ENCODE data around the gene EXOC2.

The EXOC2 gene

GRCh38 chr6:516213-516612 is 176.7 kb downstream of the EXOC2 start:
- TF ChIP-seq LEF1 (IDR thresholded peaks at IDR 0.05; ENCODE audit: borderline replicate concordance) (no peak), FOXA1 (IDR thresholded peaks at IDR 0.05) (no peak), FOXM1 (IDR thresholded peaks at IDR 0.05; ENCODE audit: borderline replicate concordance) (no peak), NFRKB (IDR thresholded peaks at IDR 0.05) (no peak)
- ChIA-PET CTCF (no interaction called here), POLR2A (no interaction called here)
- DNase-seq (ENCODE audit: extremely low spot score), result no peak

GRCh38 chr6:515267-515666 is 177.7 kb downstream of the EXOC2 start:
- POLR2A ChIA-PET, result no interaction called here
- no peak for TF ChIP-seq FOXK2 (IDR thresholded peaks at IDR 0.05)
- TF ChIP-seq HDGF (IDR thresholded peaks at IDR 0.05; ENCODE audit: borderline replicate concordance), result no peak
- no peak for TF ChIP-seq TARDBP (IDR thresholded peaks at IDR 0.05)
- no peak for TF ChIP-seq BHLHE40 (IDR thresholded peaks at IDR 0.05; ENCODE audit: borderline replicate concordance)
- no peak for TF ChIP-seq ARNT (IDR thresholded peaks at IDR 0.05)
- TF ChIP-seq NFRKB (IDR thresholded peaks at IDR 0.05), result no peak
- no peak for TF ChIP-seq ELF4 (IDR thresholded peaks at IDR 0.05)
- no peak for TF ChIP-seq L3MBTL2 (conservative IDR thresholded peaks at IDR 0.05)
- no peak for TF ChIP-seq LEF1 (IDR thresholded peaks at IDR 0.05; ENCODE audit: borderline replicate concordance)
- no peak for TF ChIP-seq CTBP1 (IDR thresholded peaks at IDR 0.05; ENCODE audit: borderline replicate concordance)
- no peak for TF ChIP-seq ZNF384 (IDR thresholded peaks at IDR 0.05)
- no peak for TF ChIP-seq FOXA1 (IDR thresholded peaks at IDR 0.05)
- TF ChIP-seq SUZ12 (IDR thresholded peaks at IDR 0.05), result no peak
- TF ChIP-seq FOXM1 (IDR thresholded peaks at IDR 0.05; ENCODE audit: borderline replicate concordance), result no peak
- TF ChIP-seq PKNOX1 (IDR thresholded peaks at IDR 0.05), result no peak
- TF ChIP-seq SP1 (IDR thresholded peaks at IDR 0.05), result no peak
- CTCF ChIA-PET, result no interaction called here
- no peak for DNase-seq (ENCODE audit: extremely low spot score)

- ChIA-PET POLR2A (no interaction called here), CTCF (interaction anchor here (0.6 kb wide), 1 partner anchor 109 kb away, joined by 3 read pairs; no protein-coding TSS in a partner anchor)
- no peak for DNase-seq (ENCODE audit: extremely low spot score)
- TF ChIP-seq ARNT (IDR thresholded peaks at IDR 0.05) (no peak), FOXM1 (IDR thresholded peaks at IDR 0.05; ENCODE audit: borderline replicate concordance) (no peak), SP1 (IDR thresholded peaks at IDR 0.05) (no peak), BHLHE40 (IDR thresholded peaks at IDR 0.05; ENCODE audit: borderline replicate concordance) (no peak), FOXA1 (IDR thresholded peaks at IDR 0.05) (no peak)
Measured at GRCh38 chr6:514396-514978, 178.5 kb downstream of the EXOC2 start.

GRCh38 chr6:513961-514360 is 179.0 kb downstream of the EXOC2 start:
- TF ChIP-seq CTBP1 (IDR thresholded peaks at IDR 0.05; ENCODE audit: borderline replicate concordance), result no peak
- TF ChIP-seq ELF4 (IDR thresholded peaks at IDR 0.05), result no peak
- no peak for DNase-seq (ENCODE audit: extremely low spot score)
- POLR2A ChIA-PET, result no interaction called here
- CTCF ChIA-PET, result no interaction called here

GRCh38 chr6:513058-513457 is 179.9 kb downstream of the EXOC2 start:
- TF ChIP-seq HDGF (IDR thresholded peaks at IDR 0.05; ENCODE audit: borderline replicate concordance) (no peak), SUZ12 (IDR thresholded peaks at IDR 0.05) (no peak), FOXA1 (IDR thresholded peaks at IDR 0.05) (no peak), L3MBTL2 (conservative IDR thresholded peaks at IDR 0.05) (no peak), BHLHE40 (IDR thresholded peaks at IDR 0.05; ENCODE audit: borderline replicate concordance) (no peak), ELF4 (IDR thresholded peaks at IDR 0.05) (no peak), SP1 (IDR thresholded peaks at IDR 0.05) (no peak), TARDBP (IDR thresholded peaks at IDR 0.05) (no peak), ARNT (IDR thresholded peaks at IDR 0.05) (no peak), NFRKB (IDR thresholded peaks at IDR 0.05) (no peak), FOXK2 (IDR thresholded peaks at IDR 0.05) (no peak), CTBP1 (IDR thresholded peaks at IDR 0.05; ENCODE audit: borderline replicate concordance) (no peak), FOXM1 (IDR thresholded peaks at IDR 0.05; ENCODE audit: borderline replicate concordance) (no peak), LEF1 (IDR thresholded peaks at IDR 0.05; ENCODE audit: borderline replicate concordance) (no peak), PKNOX1 (IDR thresholded peaks at IDR 0.05) (no peak), ZNF384 (IDR thresholded peaks at IDR 0.05) (no peak)
- no peak for DNase-seq (ENCODE audit: extremely low spot score)
- ChIA-PET POLR2A (no interaction called here), CTCF (no interaction called here)

GRCh38 chr6:511488-512137 is 181.3 kb downstream of the EXOC2 start:
- ChIA-PET POLR2A (no interaction called here), CTCF (no interaction called here)
- TF ChIP-seq SUZ12 (IDR thresholded peaks at IDR 0.05), result no peak
- no peak for TF ChIP-seq PKNOX1 (IDR thresholded peaks at IDR 0.05)
- no peak for TF ChIP-seq NFRKB (IDR thresholded peaks at IDR 0.05)
- TF ChIP-seq FOXA1 (IDR thresholded peaks at IDR 0.05), result no peak
- no peak for TF ChIP-seq L3MBTL2 (conservative IDR thresholded peaks at IDR 0.05)
- TF ChIP-seq SP1 (IDR thresholded peaks at IDR 0.05), result no peak
- TF ChIP-seq CTBP1 (IDR thresholded peaks at IDR 0.05; ENCODE audit: borderline replicate concordance), result no peak
- TF ChIP-seq ELF4 (IDR thresholded peaks at IDR 0.05), result no peak
- no peak for TF ChIP-seq ZNF384 (IDR thresholded peaks at IDR 0.05)
- TF ChIP-seq FOXM1 (IDR thresholded peaks at IDR 0.05; ENCODE audit: borderline replicate concordance), result no peak
- TF ChIP-seq BHLHE40 (IDR thresholded peaks at IDR 0.05; ENCODE audit: borderline replicate concordance), result no peak
- no peak for DNase-seq (ENCODE audit: extremely low spot score)
